ENCODE measurements around the gene HIP1R.

The HIP1R gene

GRCh38 chr12:122899887-122900286, 64.6 kb downstream of the HIP1R start:
- ChIA-PET CTCF (interaction anchor here (0.6 kb wide), 1 partner anchor 341 kb away, joined by 3 read pairs; no protein-coding TSS in a partner anchor), POLR2A (no interaction called here)
- H3K4me1 ChIP-seq (ENCODE audit: control insufficient read depth, insufficient read depth, low read length), result 0 out of 2 replicates have a peak, but pooled peaks cover under 1% of the 10 kb centered on the region
- no peaks in the 10 kb centered on the region for H3K9me3 ChIP-seq (ENCODE audit: control insufficient read depth, insufficient read depth, low read depth, low read length)
- no peak for TF ChIP-seq ZNF501 (tag by site-specific recombination; IDR thresholded peaks at IDR 0.05)
- TF ChIP-seq ZNF518A (tag by site-specific recombination; conservative IDR thresholded peaks at IDR 0.05; ENCODE audit: low read depth), result no peak
- no peak for TF ChIP-seq ZNF76 (tag by site-specific recombination; IDR thresholded peaks at IDR 0.05; ENCODE audit: borderline replicate concordance, low read depth)
- TF ChIP-seq ZNF18 (tag by site-specific recombination; IDR thresholded peaks at IDR 0.05), result no peak
- TF ChIP-seq, protein P1, sequence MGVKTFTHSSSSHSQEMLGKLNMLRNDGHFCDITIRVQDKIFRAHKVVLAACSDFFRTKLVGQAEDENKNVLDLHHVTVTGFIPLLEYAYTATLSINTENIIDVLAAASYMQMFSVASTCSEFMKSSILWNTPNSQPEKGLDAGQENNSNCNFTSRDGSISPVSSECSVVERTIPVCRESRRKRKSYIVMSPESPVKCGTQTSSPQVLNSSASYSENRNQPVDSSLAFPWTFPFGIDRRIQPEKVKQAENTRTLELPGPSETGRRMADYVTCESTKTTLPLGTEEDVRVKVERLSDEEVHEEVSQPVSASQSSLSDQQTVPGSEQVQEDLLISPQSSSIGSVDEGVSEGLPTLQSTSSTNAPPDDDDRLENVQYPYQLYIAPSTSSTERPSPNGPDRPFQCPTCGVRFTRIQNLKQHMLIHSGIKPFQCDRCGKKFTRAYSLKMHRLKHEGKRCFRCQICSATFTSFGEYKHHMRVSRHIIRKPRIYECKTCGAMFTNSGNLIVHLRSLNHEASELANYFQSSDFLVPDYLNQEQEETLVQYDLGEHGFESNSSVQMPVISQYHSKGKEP (tag by site-specific recombination; IDR thresholded peaks at IDR 0.05), result no peak
- no peak for TF ChIP-seq ZEB2 (tag by site-specific recombination; IDR thresholded peaks at IDR 0.05)
- TF ChIP-seq ZNF175 (tag by site-specific recombination; IDR thresholded peaks at IDR 0.05), result no peak
- no peak for TF ChIP-seq ZNF140 (tag by site-specific recombination; IDR thresholded peaks at IDR 0.05)
- no peak for TF ChIP-seq ZNF221 (tag by site-specific recombination; IDR thresholded peaks at IDR 0.05; ENCODE audit: borderline replicate concordance)
- no peak for TF ChIP-seq ZNF701 (tag by site-specific recombination; IDR thresholded peaks at IDR 0.05)
- TF ChIP-seq ZNF571 (tag by site-specific recombination; IDR thresholded peaks at IDR 0.05), result no peak
- H3K4me3 ChIP-seq (ENCODE audit: low read depth, low read length), result no peak overlapping the region
- no peaks in the 10 kb centered on the region for H3K36me3 ChIP-seq (ENCODE audit: control insufficient read depth in 2 of 2, insufficient read depth in 1 of 2, low read length in 2 of 2)
- no peak overlapping the region for H3K27ac ChIP-seq (ENCODE audit: extremely low read depth, low read depth, low read length)

- H3K9me3 ChIP-seq (ENCODE audit: control insufficient read depth, insufficient read depth, low read depth, low read length), result no peaks in the 10 kb centered on the region
- TF ChIP-seq SCRT1 (tag by site-specific recombination; IDR thresholded peaks at IDR 0.05; ENCODE audit: borderline replicate concordance) (peak; percentile 94), SCRT2 (tag by site-specific recombination; IDR thresholded peaks at IDR 0.05) (peak; percentile 94)
- TF ChIP-seq, protein P2, sequence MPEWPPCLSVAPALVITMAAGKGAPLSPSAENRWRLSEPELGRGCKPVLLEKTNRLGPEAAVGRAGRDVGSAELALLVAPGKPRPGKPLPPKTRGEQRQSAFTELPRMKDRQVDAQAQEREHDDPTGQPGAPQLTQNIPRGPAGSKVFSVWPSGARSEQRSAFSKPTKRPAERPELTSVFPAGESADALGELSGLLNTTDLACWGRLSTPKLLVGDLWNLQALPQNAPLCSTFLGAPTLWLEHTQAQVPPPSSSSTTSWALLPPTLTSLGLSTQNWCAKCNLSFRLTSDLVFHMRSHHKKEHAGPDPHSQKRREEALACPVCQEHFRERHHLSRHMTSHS (tag by site-specific recombination; IDR thresholded peaks at IDR 0.05), result no peak
- H3K36me3 ChIP-seq (ENCODE audit: control insufficient read depth in 2 of 2, insufficient read depth in 1 of 2, low read length in 2 of 2), result no peaks in the 10 kb centered on the region
- CTCF ChIA-PET, result no interaction called here
- H3K4me1 ChIP-seq (ENCODE audit: control insufficient read depth, insufficient read depth, low read length), result no peaks in the 10 kb centered on the region
- no peak overlapping the region for H3K4me3 ChIP-seq (ENCODE audit: low read depth, low read length)
- POLR2A ChIA-PET, result no interaction called here
- no peak overlapping the region for H3K27ac ChIP-seq (ENCODE audit: extremely low read depth, low read depth, low read length)
Measured at GRCh38 chr12:122902854-122903692, 67.8 kb downstream of the HIP1R start.

All from HEK293 (cell line).